GM18499 (cell line): Measurements from ENCODE around the gene ADNP.
"Not testable (repeated sequence)": the region's sequence is repeated elsewhere in the genome, so short reads cannot be mapped to it uniquely, and the experiment has no call there.

ENCODE experiments used
- ATAC-seq: cut with Tn5 transposase; IDR thresholded peaks from one replicate; pipeline ENCODE4 v1.9.1; 2021; ENCODE audit warnings: moderate number of reproducible peaks; ENCODE audit not compliant: insufficient read depth, unreplicated experiment

Gene ADNP

GRCh38 chr20:50931306-50932015 lies at the start of gene ADNP:
TSS of gene ADNP (minus strand) at chr20:50931437. CDS start at chr20:50903996, 27,441 bp downstream.
- peak; percentile 51 for ATAC-seq

- no peak for ATAC-seq
These were observed 48.9 kb upstream of the ADNP start for GRCh38 chr20:50980071-50980681.

GRCh38 chr20:50978533-50978932 lies 47.3 kb upstream of the ADNP start:
- not testable (repeated sequence) for ATAC-seq

GRCh38 chr20:50977066-50978021 lies 46.1 kb upstream of the ADNP start:
- no peak for ATAC-seq

GRCh38 chr20:50975701-50976330 lies 44.6 kb upstream of the ADNP start:
- no peak for ATAC-seq

- no peak for ATAC-seq
These were observed 38.7 kb upstream of the ADNP start for GRCh38 chr20:50969912-50970311.

- ATAC-seq: no peak
These were observed 38.2 kb upstream of the ADNP start for GRCh38 chr20:50969435-50969834.

GRCh38 chr20:50968289-50968688 lies 37.1 kb upstream of the ADNP start:
- no peak for ATAC-seq

GRCh38 chr20:50967586-50967985 lies 36.3 kb upstream of the ADNP start:
- ATAC-seq: no peak

GRCh38 chr20:50959543-50960126 lies 28.4 kb upstream of the ADNP start:
- no peak for ATAC-seq

GRCh38 chr20:50958615-50959542 lies 27.6 kb upstream of the ADNP start, which contains the start of gene MOCS3:
TSS of gene MOCS3 (plus strand) at chr20:50958818. CDS start at chr20:50958843, 25 bp downstream.
- ATAC-seq: peak; percentile 40

GRCh38 chr20:50957798-50958614 lies 26.8 kb upstream of the ADNP start, which contains the start of gene DPM1:
TSS of gene DPM1 (minus strand) at chr20:50958532. CDS start at chr20:50958523, 9 bp downstream.
- ATAC-seq: peak; percentile 63

GRCh38 chr20:50957276-50957675 lies 26.0 kb upstream of the ADNP start:
- ATAC-seq: no peak

- ATAC-seq: no peak
These were observed 22.6 kb upstream of the ADNP start for GRCh38 chr20:50953821-50954220.

GRCh38 chr20:50953196-50953595 lies 22.0 kb upstream of the ADNP start:
- ATAC-seq: no peak

GRCh38 chr20:50948132-50948785 lies 17.0 kb upstream of the ADNP start:
- no peak for ATAC-seq

- ATAC-seq: no peak
These were observed 11.8 kb upstream of the ADNP start for GRCh38 chr20:50943069-50943468.
